ENCODE results near the gene N4BP2L2. TPM values are rescaled to one million over a fixed set of nuclear protein-coding genes. Genes with fewer than 3 reads are reported as not detected.
A peak's percentile ranks its signal among the peaks of the same experiment; 100 is the strongest.

N4BP2L2 gene
- polyA plus RNA-seq, 1 donor (not counting 4 experiments of a cell fraction or from before 2014, with no cell fraction given) = 75.4 TPM

GRCh38 chr13:32426990-32427851 lies 111.4 kb downstream of the N4BP2L2 start:
- Histone ChIP-seq H3K9me3 (ENCODE audit: control insufficient read depth, low read depth, low read length) (no peaks in the 10 kb centered on the region), H4K20me1 (ENCODE audit: control insufficient read depth, extremely low read depth, insufficient read depth, low read length) (no peaks in the 10 kb centered on the region), H2AFZ (ENCODE audit: control insufficient read depth, low read length) (peak overlapping the region; percentile 80), H3K4me3 (ENCODE audit: control insufficient read depth in 2 of 3, extremely low read depth in 1 of 3, insufficient read depth in 2 of 3, low read depth in 1 of 3, low read length in 3 of 3) (peak overlapping the region; percentile 29 to 63 (median 56)), H3K4me2 (ENCODE audit: control insufficient read depth, extremely low read depth, insufficient read depth, low read depth, low read length) (peak overlapping the region; percentile 76), H3K27ac (ENCODE audit: control insufficient read depth, insufficient read depth, low read length) (no peak overlapping the region), H3K9ac (ENCODE audit: control insufficient read depth, extremely low read depth, insufficient read depth, low read length) (peak overlapping the region; percentile 56), H3K79me2 (ENCODE audit: control insufficient read depth, insufficient read depth, low read length) (no peaks in the 10 kb centered on the region), H3K36me3 (ENCODE audit: control insufficient read depth in 2 of 2, extremely low read depth in 1 of 2, insufficient read depth in 2 of 2, low read length in 2 of 2) (peaks cover 3 to 10% of the 10 kb centered on the region in 2 experiments), H3K27me3 (ENCODE audit: control insufficient read depth, extremely low read depth, insufficient read depth, low read length) (no peaks in the 10 kb centered on the region), H3K9me1 (ENCODE audit: control insufficient read depth, extremely low read depth, insufficient read depth, low read length) (no peaks in the 10 kb centered on the region), H3K4me1 (ENCODE audit: control insufficient read depth, extremely low read depth, insufficient read depth, low read length) (peaks cover 18% of the 10 kb centered on the region)
- FAIRE-seq = no peak
- dilution Hi-C loops (cut with MboI; ENCODE audit: extremely low pct_ligation_motif_present, low sequenced_read_pairs) = no loop called here
- TF ChIP-seq CTCF (optimal IDR thresholded peaks at IDR 0.05 in 1 of 3, IDR thresholded peaks at IDR 0.05 in 1 of 3, conservative IDR thresholded peaks at IDR 0.05 in 1 of 3; ENCODE audit: extremely low read depth in 1 of 3, insufficient read depth in 2 of 3, low read length in 3 of 3) (no peak), EZH2 (IDR thresholded peaks at IDR 0.05; ENCODE audit: low read length) (no peak)
- no peak for DNase-seq (ENCODE audit: low read depth, low spot score)

GRCh38 chr13:32426191-32426989 lies 112.2 kb downstream of the N4BP2L2 start:
- H3K9ac ChIP-seq (ENCODE audit: control insufficient read depth, extremely low read depth, insufficient read depth, low read length) = no peak overlapping the region
- TF ChIP-seq EZH2 (IDR thresholded peaks at IDR 0.05; ENCODE audit: low read length) = no peak
- no peak for TF ChIP-seq CTCF (optimal IDR thresholded peaks at IDR 0.05 in 1 of 3, IDR thresholded peaks at IDR 0.05 in 1 of 3, conservative IDR thresholded peaks at IDR 0.05 in 1 of 3; ENCODE audit: extremely low read depth in 1 of 3, insufficient read depth in 2 of 3, low read length in 3 of 3)

More at GRCh38 chr13:32426191-32426989, 112.2 kb downstream of the N4BP2L2 start:
- no peak overlapping the region for H3K27ac ChIP-seq (ENCODE audit: control insufficient read depth, insufficient read depth, low read length)
- H3K27me3 ChIP-seq (ENCODE audit: control insufficient read depth, extremely low read depth, insufficient read depth, low read length) = no peaks in the 10 kb centered on the region
- no peaks in the 10 kb centered on the region for H3K9me1 ChIP-seq (ENCODE audit: control insufficient read depth, extremely low read depth, insufficient read depth, low read length)
- peak; percentile 64 for FAIRE-seq
- H3K4me3 ChIP-seq (ENCODE audit: control insufficient read depth in 2 of 3, extremely low read depth in 1 of 3, insufficient read depth in 2 of 3, low read depth in 1 of 3, low read length in 3 of 3) = peak overlapping the region in 2 of 3 experiments; percentile 11 to 63
- no peaks in the 10 kb centered on the region for H3K9me3 ChIP-seq (ENCODE audit: control insufficient read depth, low read depth, low read length)
- peaks cover 3 to 10% of the 10 kb centered on the region in 2 experiments for H3K36me3 ChIP-seq (ENCODE audit: control insufficient read depth in 2 of 2, extremely low read depth in 1 of 2, insufficient read depth in 2 of 2, low read length in 2 of 2)
- peak overlapping the region; percentile 80 for H2AFZ ChIP-seq (ENCODE audit: control insufficient read depth, low read length)
- dilution Hi-C loops (cut with MboI; ENCODE audit: extremely low pct_ligation_motif_present, low sequenced_read_pairs) = no loop called here
- no peaks in the 10 kb centered on the region for H4K20me1 ChIP-seq (ENCODE audit: control insufficient read depth, extremely low read depth, insufficient read depth, low read length)
- peaks cover 18% of the 10 kb centered on the region for H3K4me1 ChIP-seq (ENCODE audit: control insufficient read depth, extremely low read depth, insufficient read depth, low read length)
- no peaks in the 10 kb centered on the region for H3K79me2 ChIP-seq (ENCODE audit: control insufficient read depth, insufficient read depth, low read length)
- peak overlapping the region; percentile 76 for H3K4me2 ChIP-seq (ENCODE audit: control insufficient read depth, extremely low read depth, insufficient read depth, low read depth, low read length)
- DNase-seq (ENCODE audit: low read depth, low spot score) = no peak

Data from keratinocyte (primary cell).